ENCODE measurements around the gene S100A5. TPM values are rescaled to one million over a fixed set of nuclear protein-coding genes. Genes with fewer than 3 reads are reported as not detected.
"Not testable (repeated sequence)": the region's sequence is repeated elsewhere in the genome, so short reads cannot be mapped to it uniquely, and the experiment has no call there.

S100A5 gene
- total and polyA plus RNA-seq, 7 donors = not detected

DNA sequence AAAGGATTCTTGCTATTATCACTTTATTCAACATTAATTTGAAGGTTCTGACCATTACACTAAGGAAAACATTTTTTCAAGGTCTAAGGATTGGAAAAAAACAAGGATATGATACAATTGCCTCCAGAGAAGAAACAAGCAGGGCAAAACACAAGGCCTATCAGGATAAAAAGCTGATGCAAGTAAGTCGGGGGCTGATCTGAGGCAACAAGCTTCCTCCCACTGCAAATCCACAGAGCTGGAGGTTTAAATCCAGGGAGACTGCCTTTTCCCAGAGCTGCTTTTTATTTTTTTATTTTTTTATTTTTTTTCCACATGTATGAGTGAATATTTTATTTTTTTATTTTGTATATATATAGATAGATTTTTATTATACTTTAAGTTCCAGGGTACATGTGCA, 44.3 kb upstream of the S100A5 start:
- Histone ChIP-seq H3K36me3 (ENCODE audit: insufficient read depth in 1 of 2, low read depth in 1 of 2) (no peaks in the 10 kb centered on the region), H3K27ac (no peak overlapping the region), H3K27me3 (ENCODE audit: insufficient read depth in 3 of 3, low read length in 2 of 3) (no peaks in the 10 kb centered on the region), H3K4me3 (no peak overlapping the region), H3K9me3 (no peaks in the 10 kb centered on the region), H3K4me1 (no peaks in the 10 kb centered on the region)
- ATAC-seq (no peak), DNase-seq (no peak)
- intact Hi-C loops (cut with DNase I) = no loop called here
- 88 to 100% (median 93%) methylated on average over 1 of the region's 1 CpG for WGBS, 3 donors
- TF ChIP-seq, protein P1, sequence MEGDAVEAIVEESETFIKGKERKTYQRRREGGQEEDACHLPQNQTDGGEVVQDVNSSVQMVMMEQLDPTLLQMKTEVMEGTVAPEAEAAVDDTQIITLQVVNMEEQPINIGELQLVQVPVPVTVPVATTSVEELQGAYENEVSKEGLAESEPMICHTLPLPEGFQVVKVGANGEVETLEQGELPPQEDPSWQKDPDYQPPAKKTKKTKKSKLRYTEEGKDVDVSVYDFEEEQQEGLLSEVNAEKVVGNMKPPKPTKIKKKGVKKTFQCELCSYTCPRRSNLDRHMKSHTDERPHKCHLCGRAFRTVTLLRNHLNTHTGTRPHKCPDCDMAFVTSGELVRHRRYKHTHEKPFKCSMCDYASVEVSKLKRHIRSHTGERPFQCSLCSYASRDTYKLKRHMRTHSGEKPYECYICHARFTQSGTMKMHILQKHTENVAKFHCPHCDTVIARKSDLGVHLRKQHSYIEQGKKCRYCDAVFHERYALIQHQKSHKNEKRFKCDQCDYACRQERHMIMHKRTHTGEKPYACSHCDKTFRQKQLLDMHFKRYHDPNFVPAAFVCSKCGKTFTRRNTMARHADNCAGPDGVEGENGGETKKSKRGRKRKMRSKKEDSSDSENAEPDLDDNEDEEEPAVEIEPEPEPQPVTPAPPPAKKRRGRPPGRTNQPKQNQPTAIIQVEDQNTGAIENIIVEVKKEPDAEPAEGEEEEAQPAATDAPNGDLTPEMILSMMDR (IDR thresholded peaks at IDR 0.05) = no peak

DNA sequence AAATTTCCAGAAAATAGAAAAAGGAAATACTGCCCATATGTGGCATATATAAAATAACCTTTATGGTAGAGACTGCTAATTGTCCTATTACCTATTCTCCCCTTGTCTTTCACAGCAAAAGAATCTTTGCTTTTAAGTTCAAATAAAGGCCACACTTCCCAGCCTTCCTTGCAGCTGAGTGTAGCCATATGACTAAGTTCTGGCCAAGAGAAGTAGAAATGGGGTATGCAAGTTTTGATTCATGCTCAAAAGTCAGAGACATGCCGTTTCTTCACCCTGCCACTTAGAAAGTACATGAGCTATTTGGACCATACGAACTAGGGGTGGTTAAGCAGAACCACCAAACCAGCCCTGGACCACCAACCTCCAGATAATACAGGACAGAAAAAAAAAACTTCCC, 43.2 kb upstream of the S100A5 start:
- ATAC-seq = no peak
- WGBS, 3 donors = 77 to 81% (median 80%) methylated on average over 2 of the region's 2 CpGs
- intact Hi-C loops (cut with DNase I) = no loop called here
- H3K27ac ChIP-seq = no peak overlapping the region
- H3K9me3 ChIP-seq = no peaks in the 10 kb centered on the region
- no peaks in the 10 kb centered on the region for H3K27me3 ChIP-seq (ENCODE audit: insufficient read depth in 3 of 3, low read length in 2 of 3)
- H3K4me3 ChIP-seq = no peak overlapping the region
- H3K36me3 ChIP-seq (ENCODE audit: insufficient read depth in 1 of 2, low read depth in 1 of 2) = no peaks in the 10 kb centered on the region
- TF ChIP-seq, protein P1 (IDR thresholded peaks at IDR 0.05) = no peak
- no peaks in the 10 kb centered on the region for H3K4me1 ChIP-seq
- DNase-seq = no peak

- intact Hi-C loops (cut with DNase I); H3K9me3 ChIP-seq; H3K27ac ChIP-seq; H3K4me1 ChIP-seq; ATAC-seq; H3K36me3 ChIP-seq (ENCODE audit: insufficient read depth in 1 of 2, low read depth in 1 of 2); DNase-seq; H3K27me3 ChIP-seq (ENCODE audit: insufficient read depth in 3 of 3, low read length in 2 of 3); H3K4me3 ChIP-seq: not testable (repeated sequence)
- WGBS, 3 donors = 88 to 95% (median 92%) methylated on average over 2 to 3 of the region's 3 CpGs
These were observed 42.8 kb upstream of the S100A5 start for GRCh38 chr1:153583514-153583913.

DNA sequence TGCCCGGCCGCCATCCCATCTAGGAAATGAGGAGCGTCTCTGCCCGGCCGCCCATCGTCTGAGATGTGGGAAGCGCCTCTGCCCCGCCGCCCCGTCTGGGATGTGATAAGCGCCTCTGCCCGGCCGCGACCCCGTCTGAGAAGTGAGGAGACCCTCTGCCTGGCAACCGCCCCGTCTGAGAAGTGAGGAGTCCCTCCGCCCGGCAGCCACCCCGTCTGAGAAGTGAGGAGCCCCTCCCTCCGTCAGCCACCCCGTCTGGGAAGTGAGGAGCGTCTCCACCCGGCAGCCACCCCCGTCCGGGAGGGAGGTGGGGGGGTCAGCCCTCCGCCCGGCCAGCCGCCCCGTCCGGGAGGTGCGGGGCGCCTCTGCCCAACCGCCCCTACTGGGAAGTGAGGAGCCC, 42.1 kb upstream of the S100A5 start:
- ATAC-seq, H3K4me1 ChIP-seq: not testable (repeated sequence)
- 93 to 97% (median 94%) methylated on average over 24 to 34 of the region's 34 CpGs for WGBS, 3 donors

GRCh38 chr1:153578936-153579335, 38.2 kb upstream of the S100A5 start:
- DNase-seq (no peak), ATAC-seq (no peak)
- H3K27me3 ChIP-seq (ENCODE audit: insufficient read depth in 3 of 3, low read length in 2 of 3) = peaks cover 0 to 7% (median 0%) of the 10 kb centered on the region in 3 donors
- TF ChIP-seq, protein P1 (IDR thresholded peaks at IDR 0.05) = no peak
- H3K4me3 ChIP-seq = no peak overlapping the region
- H3K9me3 ChIP-seq = no peaks in the 10 kb centered on the region
- no peaks in the 10 kb centered on the region for H3K36me3 ChIP-seq (ENCODE audit: insufficient read depth in 1 of 2, low read depth in 1 of 2)
- H3K4me1 ChIP-seq = no peaks in the 10 kb centered on the region
- H3K27ac ChIP-seq = no peak overlapping the region
- intact Hi-C loops (cut with DNase I) = loop anchor here in 1 of 2 donors (10.0 kb wide), 1 partner anchor 166 kb away; no protein-coding TSS in a partner anchor
- WGBS, 3 donors = 81 to 85% (median 84%) methylated on average over 3 of the region's 3 CpGs

More for the DNA sequence above, 42.1 kb upstream of the S100A5 start:
- DNase-seq; H3K9me3 ChIP-seq; H3K27me3 ChIP-seq (ENCODE audit: insufficient read depth in 3 of 3, low read length in 2 of 3); H3K4me3 ChIP-seq; intact Hi-C loops (cut with DNase I); H3K36me3 ChIP-seq (ENCODE audit: insufficient read depth in 1 of 2, low read depth in 1 of 2); H3K27ac ChIP-seq: not testable (repeated sequence)

DNA sequence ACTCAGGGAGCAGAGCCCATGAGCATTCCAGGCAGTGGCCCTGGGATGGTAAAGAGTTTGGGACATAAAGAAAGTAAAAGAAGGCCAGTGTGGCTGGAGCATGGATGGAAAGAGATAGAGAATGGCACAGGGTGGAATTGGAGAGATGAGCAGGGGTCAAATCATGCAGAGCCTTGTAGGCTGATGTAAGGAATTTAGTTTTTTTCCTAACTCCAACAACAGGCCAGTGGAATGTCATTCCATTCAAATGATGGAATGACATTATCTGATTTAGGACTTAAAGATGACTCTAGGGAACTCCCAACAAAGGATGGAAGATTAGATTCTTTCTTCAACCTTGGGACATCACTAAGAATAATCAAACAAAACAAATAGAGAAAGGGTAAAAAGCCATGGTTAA, 37.8 kb upstream of the S100A5 start:
- TF ChIP-seq, protein P1 (IDR thresholded peaks at IDR 0.05) = no peak
- ATAC-seq = no peak
- intact Hi-C loops (cut with DNase I) = loop anchor here in 1 of 2 donors (10.0 kb wide), 1 partner anchor 166 kb away; no protein-coding TSS in a partner anchor

More for the DNA sequence above, 37.8 kb upstream of the S100A5 start:
- H3K36me3 ChIP-seq (ENCODE audit: insufficient read depth in 1 of 2, low read depth in 1 of 2) = no peaks in the 10 kb centered on the region
- no peaks in the 10 kb centered on the region for H3K4me1 ChIP-seq
- no peak overlapping the region for H3K4me3 ChIP-seq
- H3K9me3 ChIP-seq = no peaks in the 10 kb centered on the region
- DNase-seq = no peak
- H3K27me3 ChIP-seq (ENCODE audit: insufficient read depth in 3 of 3, low read length in 2 of 3) = peaks cover 0 to 7% (median 0%) of the 10 kb centered on the region in 3 donors
- no peak overlapping the region for H3K27ac ChIP-seq

Measured in psoas muscle (tissue), 8 donors.